T-cell (primary cell): ENCODE results near the gene NIPAL3. TPM values are rescaled to one million over a fixed set of nuclear protein-coding genes. Genes with fewer than 3 reads are reported as not detected.
A peak's percentile ranks its signal among the peaks of the same experiment; 100 is the strongest.

Source experiments
- ATAC-seq, 4 experiments: fragments of 200-7000 bp in 3 of 4; fragments of 150-1000 bp in 1 of 4; cut with Tn5 transposase; replicated peaks in 1 of 4; 1 replicate in 3 of 4; 2 replicates in 1 of 4; pipeline ENCODE4 v1.10.0; 2021; ENCODE audit warnings: moderate library complexity in 3 of 4, mild to moderate bottlenecking in 2 of 4, moderate number of reproducible peaks in 1 of 4
- CTCF ChIA-PET, 2 donors: fragments of 300-600 bp; sonication (Branson Sonifier 250); formaldehyde crosslinking; loops; one replicate each; lab custom pipeline; 2022; ENCODE audit warnings: antibody characterized with exemption in 2 of 2; lab: Charles Lee
- POLR2A ChIA-PET, 2 donors: fragments of 300-600 bp; sonication (Branson Sonifier 250); formaldehyde crosslinking; loops; one replicate each; lab custom pipeline; 2022; ENCODE audit warnings: antibody characterized with exemption in 2 of 2; lab: Charles Lee
- DNase-seq, 35 experiments: peaks; one replicate each; pipeline versions ENCODE4 v3.0.0 to v3.0.0-alpha.2; 2013 to 2023
- H3K27ac ChIP-seq: one replicate; pipeline ENCODE4 v1.5.1; 2013; ENCODE audit warnings: low read length
- H3K27me3 ChIP-seq, 2 experiments: replicated peaks in 1 of 2; 1 replicate in 1 of 2; 2 replicates in 1 of 2; pipeline versions ENCODE4 v1.6.1 to v1.7.0; 2013; ENCODE audit warnings: low read length in 1 of 2, mixed read lengths in 1 of 2; ENCODE audit not compliant: control insufficient read depth in 2 of 2, insufficient read depth in 2 of 2; ENCODE audit errors: extremely low read depth in 1 of 2
- H3K36me3 ChIP-seq, 2 donors: 1 replicate in 1 of 2; 2 replicates in 1 of 2; pipeline versions ENCODE4 v1.6.1 to v1.7.0; 2013; ENCODE audit warnings: low read length in 1 of 2; ENCODE audit not compliant: control insufficient read depth in 2 of 2, insufficient read depth in 1 of 2; ENCODE audit errors: extremely low read depth in 1 of 2
- H3K4me1 ChIP-seq, 2 experiments: 1 replicate in 1 of 2; 2 replicates in 1 of 2; pipeline versions ENCODE4 v1.6.1 to v1.7.0; 2013; ENCODE audit warnings: low read length in 2 of 2, mixed read lengths in 1 of 2; ENCODE audit not compliant: insufficient read depth in 2 of 2, control insufficient read depth in 1 of 2; ENCODE audit errors: extremely low read depth in 1 of 2
- H3K4me3 ChIP-seq, 2 donors: 1 replicate in 1 of 2; 2 replicates in 1 of 2; pipeline versions ENCODE4 v1.5.1 to v1.7.0; 2013; ENCODE audit warnings: mild to moderate bottlenecking in 2 of 2, low read length in 1 of 2, moderate library complexity in 1 of 2; ENCODE audit not compliant: control insufficient read depth in 1 of 2; ENCODE audit errors: extremely low read depth in 1 of 2
- H3K9me3 ChIP-seq: 2 replicates; pipeline ENCODE4 v1.7.0; 2013
- H3K27ac Mint-ChIP-seq, 2 donors: one replicate each; pipeline ENCODE4 v1.8.0; 2020 to 2021; ENCODE audit warnings: mild to moderate bottlenecking in 2 of 2, mixed read lengths in 2 of 2
- H3K27me3 Mint-ChIP-seq, 2 donors: one replicate each; pipeline ENCODE4 v1.8.0; 2021 to 2022; ENCODE audit warnings: mixed read lengths in 2 of 2
- H3K36me3 Mint-ChIP-seq: one replicate; pipeline ENCODE4 v1.8.0; 2021; ENCODE audit warnings: mixed read lengths
- H3K4me1 Mint-ChIP-seq, 3 donors: one replicate each; pipeline ENCODE4 v1.8.0; 2020 to 2022; ENCODE audit warnings: mixed read lengths in 3 of 3, mild to moderate bottlenecking in 1 of 3
- H3K4me3 Mint-ChIP-seq, 3 donors: one replicate each; pipeline ENCODE4 v1.8.0; 2020 to 2022; ENCODE audit warnings: mild to moderate bottlenecking in 3 of 3, mixed read lengths in 3 of 3, moderate library complexity in 3 of 3
- H3K9me3 Mint-ChIP-seq, 3 donors: one replicate each; pipeline ENCODE4 v1.8.0; 2020 to 2022; ENCODE audit warnings: mixed read lengths in 3 of 3
- WGBS: methylation state at CpG from one replicate; pipeline ENCODE4 v1.1.5; 2013; ENCODE audit warnings: missing lambda C conversion rate; ENCODE audit not compliant: insufficient coverage; 5-methylcytosine and 5-hydroxymethylcytosine counted together
- total RNA-seq, 35 experiments: library from RNA in 6 of 35; stranded (reverse) in 6 of 35; fragments of 120-200 nt in 1 of 35; gene quantifications; one replicate each; pipeline versions ENCODE4 v1.2.1 to v1.2.4 and lab custom pipeline; 2013 to 2026

NIPAL3 gene
- total RNA-seq, 5 donors from 2014 or later (not counting 1 experiment from before 2014, with no cell fraction given), result 49.0 to 71.4 (median 59.7) TPM

- CTCF ChIA-PET, result no interaction called here
- 90% methylated on average over 9 of the region's 13 CpGs for WGBS
- H3K27me3 ChIP-seq, result no peaks in the 10 kb centered on the region
Observed at GRCh38 chr1:24374891-24375786, 40.5 kb upstream of the NIPAL3 start.

GRCh38 chr1:24379733-24380315 lies 35.8 kb upstream of the NIPAL3 start:
- peaks cover 43% of the 10 kb centered on the region for H3K36me3 Mint-ChIP-seq
- Histone ChIP-seq H3K9me3 (no peaks in the 10 kb centered on the region), H3K4me3 (no peak overlapping the region), H3K27ac (no peak overlapping the region), H3K36me3 (peaks cover 0 to 4% of the 10 kb centered on the region in 2 donors), H3K4me1 (peaks cover 0 to 4% of the 10 kb centered on the region in 2 experiments), H3K27me3 (no peaks in the 10 kb centered on the region)
- no peak overlapping the region for H3K27ac Mint-ChIP-seq
- ATAC-seq, result no peak
- DNase-seq, result no peak
- no peaks in the 10 kb centered on the region for H3K9me3 Mint-ChIP-seq
- H3K27me3 Mint-ChIP-seq, result no peaks in the 10 kb centered on the region
- CTCF ChIA-PET, result interaction anchor here in 1 of 2 donors (0.5 kb wide), 1 partner anchor 251 kb away, joined by 3 read pairs; no protein-coding TSS in a partner anchor
- H3K4me1 Mint-ChIP-seq, result peaks cover 0 to 11% (median 9%) of the 10 kb centered on the region in 3 donors
- 83% methylated on average over 6 of the region's 8 CpGs for WGBS
- no peak overlapping the region for H3K4me3 Mint-ChIP-seq
- POLR2A ChIA-PET, result no interaction called here

More at GRCh38 chr1:24374891-24375786, 40.5 kb upstream of the NIPAL3 start:
- Histone ChIP-seq H3K36me3 (peaks cover 0 to 4% of the 10 kb centered on the region in 2 donors), H3K4me3 (no peak overlapping the region), H3K4me1 (no peaks in the 10 kb centered on the region), H3K27ac (no peak overlapping the region), H3K9me3 (no peaks in the 10 kb centered on the region)
- no peaks in the 10 kb centered on the region for H3K27me3 Mint-ChIP-seq
- peaks cover 25% of the 10 kb centered on the region for H3K36me3 Mint-ChIP-seq
- POLR2A ChIA-PET, result no interaction called here
- no peaks in the 10 kb centered on the region for H3K9me3 Mint-ChIP-seq
- no peaks in the 10 kb centered on the region for H3K4me1 Mint-ChIP-seq
- H3K27ac Mint-ChIP-seq, result no peak overlapping the region
- H3K4me3 Mint-ChIP-seq, result no peak overlapping the region
- DNase-seq, result no peak
- ATAC-seq, result no peak

GRCh38 chr1:24380508-24380907 lies 35.1 kb upstream of the NIPAL3 start:
- Mint-ChIP-seq H3K36me3 (peaks cover 44% of the 10 kb centered on the region), H3K4me3 (no peak overlapping the region), H3K9me3 (no peaks in the 10 kb centered on the region), H3K4me1 (peaks cover 6 to 18% (median 16%) of the 10 kb centered on the region in 3 donors), H3K27me3 (no peaks in the 10 kb centered on the region), H3K27ac (no peak overlapping the region)
- no peak overlapping the region for H3K4me3 ChIP-seq
- no peak for DNase-seq
- no peaks in the 10 kb centered on the region for H3K9me3 ChIP-seq
- ATAC-seq, result no peak
- peaks cover 0 to 11% of the 10 kb centered on the region in 2 experiments for H3K4me1 ChIP-seq
- peaks cover 0 to 4% of the 10 kb centered on the region in 2 donors for H3K36me3 ChIP-seq
- WGBS, result no CpG with 5 or more reads among the region's 5 CpGs
- ChIA-PET POLR2A (no interaction called here), CTCF (no interaction called here)
- H3K27me3 ChIP-seq, result no peaks in the 10 kb centered on the region
- H3K27ac ChIP-seq, result no peak overlapping the region

- Histone ChIP-seq H3K36me3 (peaks cover 0 to 4% of the 10 kb centered on the region in 2 donors), H3K4me3 (no peak overlapping the region), H3K27ac (no peak overlapping the region), H3K9me3 (no peaks in the 10 kb centered on the region), H3K27me3 (no peaks in the 10 kb centered on the region), H3K4me1 (peaks cover 0 to 11% of the 10 kb centered on the region in 2 experiments)
- CTCF ChIA-PET, result interaction anchor here in 1 of 2 donors (1.5 to 1.6 kb wide), 2 partner anchors 10 to 12 kb away, joined by 4 to 6 read pairs; no protein-coding TSS in a partner anchor
- POLR2A ChIA-PET, result no interaction called here
- Mint-ChIP-seq H3K36me3 (peaks cover 44% of the 10 kb centered on the region), H3K27ac (no peak overlapping the region), H3K4me1 (peaks cover 9 to 24% (median 21%) of the 10 kb centered on the region in 3 donors), H3K9me3 (no peaks in the 10 kb centered on the region), H3K4me3 (no peak overlapping the region), H3K27me3 (no peaks in the 10 kb centered on the region)
- ATAC-seq (no peak), DNase-seq (no peak)
- no CpG with 5 or more reads among the region's 2 CpGs for WGBS
Observed at GRCh38 chr1:24381256-24381655, 34.3 kb upstream of the NIPAL3 start.

GRCh38 chr1:24382165-24382577 lies 33.4 kb upstream of the NIPAL3 start:
- H3K4me1 Mint-ChIP-seq, result peaks cover 9 to 28% (median 25%) of the 10 kb centered on the region in 3 donors
- ChIA-PET CTCF (interaction anchor here (0.7 to 1.6 kb wide), 4 partner anchors 9 to 423 kb away, joined by 3 to 6 read pairs (median 4); no protein-coding TSS in a partner anchor), POLR2A (interaction anchor here in 1 of 2 donors (0.6 kb wide), 1 partner anchor 1086 kb away, joined by 6 read pairs; no protein-coding TSS in a partner anchor)
- no peaks in the 10 kb centered on the region for H3K9me3 Mint-ChIP-seq
- ATAC-seq (no peak), DNase-seq (no peak)
- H3K4me3 Mint-ChIP-seq, result no peak overlapping the region
- H3K27ac ChIP-seq, result no peak overlapping the region
- peaks cover 44% of the 10 kb centered on the region for H3K36me3 Mint-ChIP-seq
- no peaks in the 10 kb centered on the region for H3K27me3 Mint-ChIP-seq
- H3K27ac Mint-ChIP-seq, result no peak overlapping the region
- no peak overlapping the region for H3K4me3 ChIP-seq
- H3K4me1 ChIP-seq, result peaks cover 0 to 11% of the 10 kb centered on the region in 2 experiments
- H3K27me3 ChIP-seq, result no peaks in the 10 kb centered on the region
- H3K36me3 ChIP-seq, result peaks cover 2 to 4% of the 10 kb centered on the region in 2 donors
- no peaks in the 10 kb centered on the region for H3K9me3 ChIP-seq
- WGBS, result 92% methylated on average over 4 of the region's 8 CpGs

- Mint-ChIP-seq H3K27ac (peak overlapping the region in 1 of 2 donors; percentile 94), H3K4me1 (peaks cover 9 to 28% (median 25%) of the 10 kb centered on the region in 3 donors), H3K36me3 (peaks cover 36% of the 10 kb centered on the region), H3K9me3 (no peaks in the 10 kb centered on the region), H3K27me3 (no peaks in the 10 kb centered on the region), H3K4me3 (no peak overlapping the region)
- Histone ChIP-seq H3K27me3 (no peaks in the 10 kb centered on the region), H3K36me3 (peaks cover 0 to 2% of the 10 kb centered on the region in 2 donors), H3K4me3 (no peak overlapping the region), H3K9me3 (no peaks in the 10 kb centered on the region), H3K27ac (no peak overlapping the region), H3K4me1 (peaks cover 0 to 11% of the 10 kb centered on the region in 2 experiments)
- POLR2A ChIA-PET, result no interaction called here
- DNase-seq (no peak), ATAC-seq (no peak)
- no CpG with 5 or more reads among the region's 2 CpGs for WGBS
- CTCF ChIA-PET, result interaction anchor here in 1 of 2 donors (0.6 kb wide), 1 partner anchor 15 kb away, joined by 4 read pairs; no protein-coding TSS in a partner anchor
Observed at GRCh38 chr1:24383381-24383940, 32.1 kb upstream of the NIPAL3 start.
